ENCODE results near the gene ADORA1.

Gene ADORA1

DNA sequence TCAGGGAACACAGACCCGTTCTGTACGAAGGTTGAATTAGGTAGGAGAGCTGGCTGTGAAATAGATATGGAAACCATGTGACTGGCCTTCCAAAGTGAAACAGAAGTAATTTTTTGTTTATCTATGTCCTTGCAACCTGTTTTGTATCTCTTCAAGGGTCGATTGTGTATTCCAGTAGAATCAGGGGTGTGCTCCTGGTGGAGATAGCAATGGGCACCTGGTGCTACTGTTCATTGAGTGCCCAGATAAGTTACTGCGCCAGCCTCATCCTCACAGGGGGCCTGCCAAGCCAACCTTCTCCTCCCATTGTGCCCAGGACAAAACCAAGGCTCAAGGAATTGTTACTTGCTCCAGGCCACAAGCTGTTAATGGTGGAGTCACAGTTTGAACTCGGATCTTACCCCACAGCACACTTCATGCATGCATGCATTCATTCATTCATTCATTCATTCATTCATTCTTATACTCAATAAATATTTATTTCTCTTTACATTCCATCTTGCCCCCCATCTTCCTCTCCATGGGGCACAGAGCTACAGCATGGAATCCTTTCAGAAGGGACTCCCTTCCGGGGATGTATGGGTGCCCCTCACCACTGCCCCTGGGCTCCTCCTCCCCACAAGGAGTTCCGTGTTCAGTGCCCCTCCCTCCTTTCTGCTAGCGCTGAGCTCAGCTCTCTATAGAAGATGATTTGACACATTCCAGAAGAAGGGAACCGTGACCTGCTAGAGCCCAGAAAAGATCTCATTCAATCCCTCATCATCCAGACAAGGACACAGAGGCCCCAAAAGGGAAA, 24.0 kb downstream of the ADORA1 start:
- H3K4me3 ChIP-seq = no peak overlapping the region
- H3K27ac ChIP-seq = no peak overlapping the region

GRCh38 chr1:203152158-203153034, 24.9 kb downstream of the ADORA1 start:
- H3K27ac ChIP-seq = no peak overlapping the region
- H3K4me3 ChIP-seq = no peak overlapping the region

DNA sequence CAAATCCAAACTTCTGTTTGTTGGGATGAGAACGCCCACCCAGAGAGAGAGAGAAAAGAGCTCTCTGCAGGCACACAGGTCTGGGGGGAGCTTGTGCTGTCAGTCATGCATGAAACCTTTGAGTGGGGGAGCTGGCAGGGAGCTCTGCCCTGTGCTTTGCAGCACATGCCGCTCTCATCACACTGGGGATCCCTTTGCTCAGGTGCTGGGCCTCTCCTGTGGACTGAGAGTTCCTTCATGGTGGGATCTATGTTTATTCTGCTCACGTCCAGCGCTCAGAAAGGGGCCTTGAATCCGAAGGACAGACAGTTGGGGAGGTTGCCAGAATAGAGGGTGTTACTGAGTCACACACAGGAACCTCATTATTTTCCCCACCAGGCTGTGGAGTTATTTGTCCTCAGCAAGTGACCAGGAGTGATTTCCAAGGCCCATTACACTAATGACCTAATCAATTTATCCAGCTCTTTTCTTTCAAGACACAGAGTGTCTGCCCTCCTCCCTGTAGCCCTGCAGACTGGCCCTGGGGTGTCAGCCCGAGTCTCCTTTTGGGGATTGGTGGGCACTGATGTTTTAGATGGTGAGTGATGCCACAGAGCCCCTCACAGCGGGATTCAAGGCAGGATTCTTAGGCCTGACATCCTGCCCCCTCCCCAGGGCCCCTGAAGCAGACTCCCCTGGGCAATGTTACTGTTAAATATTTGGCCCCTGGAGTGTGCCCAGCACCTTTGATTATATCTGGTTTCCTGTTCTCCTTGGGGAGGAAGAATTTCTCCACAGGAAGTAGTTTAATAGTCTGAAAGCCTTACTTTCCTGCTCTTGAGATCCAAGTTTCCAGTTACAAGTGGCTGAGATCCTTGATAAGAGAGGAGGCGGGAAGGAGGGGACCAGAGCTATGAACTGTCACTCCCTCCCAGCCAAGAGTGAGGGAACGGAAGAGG, 25.8 kb downstream of the ADORA1 start:
- H3K27ac ChIP-seq = peak overlapping the region in 1 of 21 experiments; percentile 75
- H3K4me3 ChIP-seq = no peak overlapping the region

DNA sequence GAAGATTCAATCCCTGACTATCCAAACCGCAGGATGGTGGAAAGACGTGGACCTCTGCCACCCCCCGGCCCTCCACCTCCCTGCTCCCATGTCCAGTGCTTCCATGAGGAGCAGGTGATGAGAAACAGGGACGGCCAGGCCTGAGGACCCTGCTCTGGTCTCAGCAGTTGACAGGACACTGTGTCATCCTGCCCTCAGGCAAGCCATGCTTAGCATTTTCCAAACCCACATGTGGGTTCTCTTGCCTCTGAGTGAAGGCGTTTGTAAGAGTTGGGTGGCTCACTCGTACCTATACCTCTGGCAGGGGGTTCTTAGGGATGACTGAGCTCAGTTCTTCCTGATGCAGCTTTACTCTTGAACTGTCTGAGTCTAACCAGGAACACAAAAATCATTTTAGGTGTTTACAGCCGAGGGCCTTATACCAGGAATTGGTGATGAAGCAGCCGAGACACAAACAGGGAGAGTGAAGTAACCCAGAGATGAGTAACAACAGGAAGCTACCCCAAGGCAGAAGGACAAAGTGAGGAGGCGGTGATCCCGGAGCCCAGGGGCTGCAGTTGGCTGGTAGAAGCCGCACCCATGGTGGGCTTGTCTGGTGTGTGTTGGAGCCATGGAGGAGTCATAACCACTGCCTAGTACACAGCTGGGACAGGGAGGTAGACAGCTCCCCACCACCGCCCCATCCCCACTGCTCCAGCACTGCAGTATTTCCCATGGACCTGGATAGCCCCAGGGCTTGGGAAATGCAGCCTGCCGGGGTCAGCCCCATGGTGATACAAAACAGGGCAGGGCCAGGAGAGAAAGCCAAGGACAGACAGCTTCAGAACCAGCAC, 26.7 kb downstream of the ADORA1 start:
- Histone ChIP-seq H3K4me3 (no peak overlapping the region), H3K27ac (peak overlapping the region in 1 of 21 experiments; percentile 75)

DNA sequence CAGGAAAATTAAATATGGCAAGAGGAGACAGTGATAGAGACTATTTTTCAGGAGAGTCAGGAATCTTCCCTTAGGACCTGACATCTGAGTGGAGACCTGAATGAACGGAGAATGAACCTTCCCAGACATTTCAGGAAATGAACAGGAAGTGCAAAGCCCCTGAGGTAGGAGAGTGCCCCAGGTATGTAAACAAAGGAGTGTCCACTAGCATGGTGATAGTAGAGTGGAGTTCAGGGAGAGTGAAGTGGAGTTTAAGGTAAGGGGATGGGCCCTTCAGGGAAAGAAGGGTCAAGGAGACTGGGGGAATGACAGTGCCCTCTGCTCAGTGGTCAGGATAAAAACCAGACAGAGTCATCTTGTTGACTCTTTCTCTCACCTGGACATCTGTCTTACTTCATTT, 28.8 kb downstream of the ADORA1 start:
- H3K27ac ChIP-seq = no peak overlapping the region
- no peak overlapping the region for H3K4me3 ChIP-seq

DNA sequence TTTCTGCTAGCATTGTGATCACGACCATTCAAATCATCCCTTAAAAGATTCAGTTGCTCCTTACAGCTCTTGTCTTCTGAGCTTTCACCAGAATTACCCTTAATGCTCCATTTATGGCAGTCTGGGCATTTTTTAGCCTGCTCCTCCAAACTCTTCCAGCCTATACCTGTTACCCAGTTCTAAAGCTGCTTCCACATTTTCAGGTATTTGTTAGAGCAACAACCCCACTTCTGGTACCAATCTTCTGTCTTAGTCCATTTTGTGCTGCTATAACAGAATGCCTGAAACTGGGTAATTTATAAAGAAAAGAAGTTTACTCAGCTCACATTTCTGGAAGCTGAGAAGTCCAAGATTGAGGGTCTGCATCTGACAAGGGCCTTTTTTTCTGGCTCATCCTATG, 30.9 kb downstream of the ADORA1 start:
- H3K27ac ChIP-seq = no peak overlapping the region

DNA sequence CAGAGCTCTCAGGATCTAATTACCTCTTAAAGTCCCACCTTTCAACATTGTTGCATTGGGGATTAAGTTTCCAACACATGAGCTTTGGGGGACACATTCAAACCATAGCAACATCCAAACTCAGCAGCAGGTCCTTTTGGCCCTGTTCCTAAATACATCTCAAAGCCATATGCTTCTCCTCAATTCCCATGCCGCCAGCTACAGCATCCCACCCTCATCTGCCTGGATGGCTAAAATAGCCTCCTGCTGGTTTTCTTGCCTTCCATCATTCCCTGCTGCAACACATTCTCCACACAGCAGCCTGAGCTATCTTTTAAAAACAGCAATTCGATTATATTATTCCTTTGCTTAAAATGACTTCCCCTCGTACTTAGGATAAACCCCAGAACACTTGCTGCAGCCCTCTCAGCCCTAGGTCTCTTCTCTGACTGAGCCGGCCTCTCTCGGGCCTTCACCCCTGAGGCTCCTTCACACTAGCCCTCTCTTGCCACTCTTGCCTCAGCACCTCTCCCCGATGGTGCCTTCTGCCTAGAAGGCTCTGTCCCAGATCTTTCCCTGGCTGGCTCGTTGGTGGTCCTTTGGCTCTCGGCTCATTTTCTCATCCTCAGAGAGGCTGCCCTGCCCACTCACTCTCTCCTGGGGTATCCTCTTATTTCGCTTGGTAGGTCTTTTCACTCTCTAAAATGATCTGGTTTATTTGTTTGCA, 31.6 kb downstream of the ADORA1 start:
- Histone ChIP-seq H3K27ac (no peak overlapping the region), H3K4me3 (no peak overlapping the region)

More for the DNA sequence above, 30.9 kb downstream of the ADORA1 start:
- H3K4me3 ChIP-seq = no peak overlapping the region

DNA sequence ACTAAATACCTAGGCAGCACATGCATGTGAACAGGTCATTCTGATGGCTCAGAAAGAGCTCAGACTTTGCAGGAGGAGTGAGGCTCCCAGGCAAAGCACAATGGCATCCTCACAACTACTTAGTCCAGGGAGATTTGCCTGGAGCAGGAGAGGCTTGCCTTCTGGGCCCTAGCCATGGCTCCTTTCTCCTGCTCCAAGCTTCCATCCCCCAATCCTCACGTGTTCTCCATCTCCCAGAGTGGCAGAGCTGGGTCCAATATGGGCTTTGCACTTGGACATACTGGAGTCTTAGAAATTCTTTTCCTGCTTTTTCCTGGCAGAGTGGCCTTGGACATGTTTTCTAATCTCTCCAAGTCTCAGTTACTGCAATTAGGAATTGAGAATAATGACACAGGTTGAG, 32.3 kb downstream of the ADORA1 start:
- Histone ChIP-seq H3K4me3 (no peak overlapping the region), H3K27ac (no peak overlapping the region)

GRCh38 chr1:203161175-203161574, 33.6 kb downstream of the ADORA1 start:
- Histone ChIP-seq H3K27ac (no peak overlapping the region), H3K4me3 (no peak overlapping the region)

- Histone ChIP-seq H3K4me3 (no peak overlapping the region), H3K27ac (no peak overlapping the region)
Measured at GRCh38 chr1:203161703-203162102, 34.2 kb downstream of the ADORA1 start.

DNA sequence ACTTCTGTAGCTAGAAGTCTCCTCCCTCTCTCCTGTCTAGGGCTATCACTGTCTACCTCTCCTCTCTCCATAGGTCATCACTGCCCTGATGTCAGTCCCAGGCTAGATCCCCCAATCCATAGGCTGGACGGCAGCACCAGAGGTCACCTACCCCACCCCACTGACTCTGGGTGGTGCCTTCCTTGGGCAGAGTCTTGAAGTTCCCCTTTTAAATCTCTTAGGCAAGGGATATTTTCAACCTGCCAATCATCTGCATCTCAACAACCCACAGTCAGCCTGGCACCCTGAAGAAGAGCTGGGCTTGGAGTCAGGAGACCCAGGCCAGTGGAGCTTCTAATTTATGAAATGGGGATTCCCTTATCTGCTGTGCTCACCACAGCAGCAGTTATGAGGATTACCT, 34.9 kb downstream of the ADORA1 start:
- Histone ChIP-seq H3K4me3 (no peak overlapping the region), H3K27ac (no peak overlapping the region)

- H3K4me3 ChIP-seq = no peak overlapping the region
- no peak overlapping the region for H3K27ac ChIP-seq
Measured at GRCh38 chr1:203163891-203164635, 36.5 kb downstream of the ADORA1 start.

GRCh38 chr1:203165101-203165799, 37.7 kb downstream of the ADORA1 start:
- H3K4me3 ChIP-seq = no peak overlapping the region
- no peak overlapping the region for H3K27ac ChIP-seq

- Histone ChIP-seq H3K27ac (no peak overlapping the region), H3K4me3 (no peak overlapping the region)
Measured at GRCh38 chr1:203165800-203166161, 38.3 kb downstream of the ADORA1 start.

- H3K27ac ChIP-seq = no peak overlapping the region
- H3K4me3 ChIP-seq = no peak overlapping the region
Measured at GRCh38 chr1:203166192-203166940, 38.8 kb downstream of the ADORA1 start.
